ENCODE measurements around the gene FBXO47.
A peak's percentile ranks its signal among the peaks of the same experiment; 100 is the strongest.

FBXO47 gene

DNA sequence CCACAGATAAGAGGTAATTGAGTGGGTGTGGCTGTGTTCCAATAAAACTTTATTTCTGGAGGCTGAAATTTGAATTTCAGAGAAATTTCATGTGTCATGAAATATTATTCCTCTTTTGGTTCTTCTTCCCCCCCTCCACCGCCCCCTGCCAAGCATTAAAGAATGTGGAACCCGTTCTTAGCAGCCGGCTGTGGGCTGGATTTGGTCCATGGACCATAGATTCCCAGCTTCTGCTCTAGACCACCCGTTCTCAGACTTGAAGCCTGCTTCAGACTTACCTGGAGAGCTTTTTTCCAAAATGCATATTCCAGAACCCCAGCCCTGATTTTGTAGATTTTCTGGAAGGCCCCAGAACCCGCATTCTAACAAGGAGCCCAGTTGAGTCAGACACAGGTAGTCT lies 56.9 kb downstream of the FBXO47 start:
- no peak overlapping the region for H3K9ac ChIP-seq (ENCODE audit: low read depth, low read length)
- H3K36me3 ChIP-seq (ENCODE audit: insufficient read depth, low read length) = peaks cover 26% of the 10 kb centered on the region
- WGBS = 76% methylated on average over 5 of the region's 5 CpGs
- no peak overlapping the region for H3K4me3 ChIP-seq (ENCODE audit: low read length)
- H3K27ac ChIP-seq (ENCODE audit: low read depth, low read length) = no peak overlapping the region
- no peaks in the 10 kb centered on the region for H3K27me3 ChIP-seq (ENCODE audit: insufficient read depth, low read length)
- H3K4me1 ChIP-seq (ENCODE audit: insufficient read depth, low read length) = peaks cover 12% of the 10 kb centered on the region; the same call in 1 of the 2 replicates
- no peaks in the 10 kb centered on the region for H3K9me3 ChIP-seq (ENCODE audit: insufficient read depth, low read depth, low read length)

DNA sequence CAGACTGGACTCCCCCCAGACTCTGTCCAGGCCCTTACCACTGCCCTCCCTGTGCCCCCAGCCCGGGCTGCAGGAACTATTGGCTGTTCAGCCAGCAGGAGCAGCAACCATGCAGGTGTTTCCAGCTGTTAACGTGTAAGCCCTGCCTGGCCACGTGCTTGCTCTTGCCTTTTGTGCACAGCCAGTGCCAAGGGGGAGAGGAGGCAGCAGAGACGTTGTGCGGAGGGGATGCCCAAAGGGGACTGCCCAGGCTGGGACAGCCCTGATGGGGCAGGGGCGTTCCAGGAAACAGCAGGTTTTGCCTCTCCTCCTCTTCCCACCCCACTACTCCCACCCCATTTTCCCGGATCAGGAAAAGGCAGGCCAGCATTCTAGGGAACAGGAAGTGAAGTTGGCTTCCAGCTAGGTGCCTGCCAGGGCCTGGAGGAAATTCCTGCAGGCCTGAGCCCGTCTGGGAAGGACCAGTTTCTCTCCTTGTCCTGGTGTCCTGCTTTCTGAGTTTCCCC lies 58.5 kb downstream of the FBXO47 start:
- no peaks in the 10 kb centered on the region for H3K27me3 ChIP-seq (ENCODE audit: insufficient read depth, low read length)
- H3K36me3 ChIP-seq (ENCODE audit: insufficient read depth, low read length) = peaks cover 24% of the 10 kb centered on the region
- peaks cover 12% of the 10 kb centered on the region; the same call in 1 of the 2 replicates for H3K4me1 ChIP-seq (ENCODE audit: insufficient read depth, low read length)
- WGBS = 79% methylated on average over 8 of the region's 8 CpGs
- no peaks in the 10 kb centered on the region for H3K9me3 ChIP-seq (ENCODE audit: insufficient read depth, low read depth, low read length)
- no peak overlapping the region; the same call in 1 of the 2 replicates for H3K9ac ChIP-seq (ENCODE audit: low read depth, low read length)
- H3K4me3 ChIP-seq (ENCODE audit: low read length) = no peak overlapping the region
- H3K27ac ChIP-seq (ENCODE audit: low read depth, low read length) = no peak overlapping the region

DNA sequence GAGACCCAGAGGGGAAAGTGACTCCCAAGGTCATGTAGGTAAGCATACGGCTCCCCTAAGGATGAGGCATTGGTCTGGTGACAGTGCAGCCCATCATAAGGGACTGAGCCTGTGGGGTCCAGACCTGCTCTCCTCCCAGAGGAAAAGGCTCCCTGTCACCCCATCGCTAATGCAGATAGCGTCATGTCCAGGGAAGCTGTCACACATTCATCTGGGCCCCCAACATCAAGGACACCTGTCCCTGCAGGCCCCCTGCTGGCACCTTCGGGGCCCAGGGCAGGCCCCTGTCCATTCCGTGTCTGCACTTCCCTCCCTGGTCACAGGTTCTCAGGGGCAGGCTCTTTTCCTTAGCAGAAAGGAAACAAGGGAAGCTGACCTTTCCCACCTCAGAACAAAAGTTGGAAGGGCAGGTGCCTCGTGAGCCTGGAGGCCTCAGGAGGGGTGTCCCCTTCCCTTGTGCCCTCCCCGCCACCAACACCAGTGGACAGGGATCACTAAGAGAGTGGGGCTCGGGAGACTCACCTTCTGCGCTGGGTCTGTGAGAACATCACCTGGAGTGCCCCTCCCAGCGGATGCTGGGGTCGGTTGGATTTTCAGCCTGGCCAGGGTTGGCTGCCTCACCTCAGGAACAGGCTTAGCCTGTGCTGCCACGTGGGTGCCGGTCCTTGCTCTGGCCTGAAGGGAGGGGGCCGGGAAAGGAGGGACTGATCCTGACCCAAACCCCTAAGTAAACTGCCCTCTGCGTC lies 59.1 kb downstream of the FBXO47 start:
- Histone ChIP-seq H3K27ac (ENCODE audit: low read depth, low read length) (no peak overlapping the region), H3K4me1 (ENCODE audit: insufficient read depth, low read length) (peaks cover 12% of the 10 kb centered on the region; the same call in 1 of the 2 replicates), H3K27me3 (ENCODE audit: insufficient read depth, low read length) (no peaks in the 10 kb centered on the region), H3K4me3 (ENCODE audit: low read length) (no peak overlapping the region), H3K36me3 (ENCODE audit: insufficient read depth, low read length) (peaks cover 30% of the 10 kb centered on the region), H3K9me3 (ENCODE audit: insufficient read depth, low read depth, low read length) (no peaks in the 10 kb centered on the region), H3K9ac (ENCODE audit: low read depth, low read length) (no peak overlapping the region)
- 76% methylated on average over 15 of the region's 15 CpGs for WGBS

GRCh38 chr17:38906460-38907228 lies 60.6 kb downstream of the FBXO47 start:
- H3K4me3 ChIP-seq (ENCODE audit: low read length) = no peak overlapping the region
- no peaks in the 10 kb centered on the region for H3K9me3 ChIP-seq (ENCODE audit: insufficient read depth, low read depth, low read length)
- no peaks in the 10 kb centered on the region for H3K27me3 ChIP-seq (ENCODE audit: insufficient read depth, low read length)
- H3K36me3 ChIP-seq (ENCODE audit: insufficient read depth, low read length) = peaks cover 33% of the 10 kb centered on the region
- no peak overlapping the region for H3K9ac ChIP-seq (ENCODE audit: low read depth, low read length)
- peaks cover 12% of the 10 kb centered on the region; the same call in 1 of the 2 replicates for H3K4me1 ChIP-seq (ENCODE audit: insufficient read depth, low read length)
- WGBS = 82% methylated on average over 6 of the region's 7 CpGs
- no peak overlapping the region for H3K27ac ChIP-seq (ENCODE audit: low read depth, low read length)

DNA sequence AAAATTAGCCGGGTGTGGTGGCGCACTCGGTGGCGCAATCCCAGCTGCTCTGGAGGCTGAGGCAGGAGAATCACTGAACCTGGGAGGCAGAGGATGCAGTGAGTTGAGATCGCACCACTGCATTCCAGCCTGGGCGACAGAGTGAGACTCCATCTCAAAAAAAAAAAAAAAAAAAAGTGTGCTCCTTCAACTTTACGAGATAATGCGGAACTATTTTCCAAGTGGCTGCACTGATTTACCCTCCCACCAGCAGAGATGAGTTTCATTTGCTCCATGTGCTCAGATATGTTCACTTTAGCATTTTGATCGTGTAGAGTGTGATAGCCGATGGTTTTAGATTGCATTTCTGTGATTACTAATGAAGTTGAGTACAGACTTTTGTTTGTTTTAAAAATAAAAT lies 61.8 kb downstream of the FBXO47 start:
- no peak overlapping the region for H3K4me3 ChIP-seq (ENCODE audit: low read length)
- no peaks in the 10 kb centered on the region for H3K27me3 ChIP-seq (ENCODE audit: insufficient read depth, low read length)
- no peak overlapping the region for H3K9ac ChIP-seq (ENCODE audit: low read depth, low read length)
- no peak overlapping the region for H3K27ac ChIP-seq (ENCODE audit: low read depth, low read length)
- H3K4me1 ChIP-seq (ENCODE audit: insufficient read depth, low read length) = peaks cover 16% of the 10 kb centered on the region; the same call in 1 of the 2 replicates
- H3K9me3 ChIP-seq (ENCODE audit: insufficient read depth, low read depth, low read length) = no peaks in the 10 kb centered on the region
- H3K36me3 ChIP-seq (ENCODE audit: insufficient read depth, low read length) = peaks cover 28% of the 10 kb centered on the region
- WGBS = 95% methylated on average over 10 of the region's 10 CpGs

GRCh38 chr17:38904892-38905291 lies 62.3 kb downstream of the FBXO47 start:
- H3K9ac ChIP-seq (ENCODE audit: low read depth, low read length) = no peak overlapping the region
- peaks cover 16% of the 10 kb centered on the region; the same call in 1 of the 2 replicates for H3K4me1 ChIP-seq (ENCODE audit: insufficient read depth, low read length)
- peaks cover 26% of the 10 kb centered on the region for H3K36me3 ChIP-seq (ENCODE audit: insufficient read depth, low read length)
- no peak overlapping the region for H3K27ac ChIP-seq (ENCODE audit: low read depth, low read length)
- no peaks in the 10 kb centered on the region for H3K9me3 ChIP-seq (ENCODE audit: insufficient read depth, low read depth, low read length)
- WGBS = 97% methylated on average over 2 of the region's 3 CpGs
- no peak overlapping the region for H3K4me3 ChIP-seq (ENCODE audit: low read length)
- no peaks in the 10 kb centered on the region for H3K27me3 ChIP-seq (ENCODE audit: insufficient read depth, low read length)

GRCh38 chr17:38903404-38903803 lies 63.8 kb downstream of the FBXO47 start:
- H3K4me3 ChIP-seq (ENCODE audit: low read length) = no peak overlapping the region
- no peaks in the 10 kb centered on the region for H3K9me3 ChIP-seq (ENCODE audit: insufficient read depth, low read depth, low read length)
- H3K27ac ChIP-seq (ENCODE audit: low read depth, low read length) = no peak overlapping the region
- H3K27me3 ChIP-seq (ENCODE audit: insufficient read depth, low read length) = no peaks in the 10 kb centered on the region
- H3K4me1 ChIP-seq (ENCODE audit: insufficient read depth, low read length) = peaks cover 14% of the 10 kb centered on the region; the same call in 1 of the 2 replicates
- H3K36me3 ChIP-seq (ENCODE audit: insufficient read depth, low read length) = peaks cover 32% of the 10 kb centered on the region
- no peak overlapping the region for H3K9ac ChIP-seq (ENCODE audit: low read depth, low read length)
- WGBS = 96% methylated on average over 6 of the region's 6 CpGs

DNA sequence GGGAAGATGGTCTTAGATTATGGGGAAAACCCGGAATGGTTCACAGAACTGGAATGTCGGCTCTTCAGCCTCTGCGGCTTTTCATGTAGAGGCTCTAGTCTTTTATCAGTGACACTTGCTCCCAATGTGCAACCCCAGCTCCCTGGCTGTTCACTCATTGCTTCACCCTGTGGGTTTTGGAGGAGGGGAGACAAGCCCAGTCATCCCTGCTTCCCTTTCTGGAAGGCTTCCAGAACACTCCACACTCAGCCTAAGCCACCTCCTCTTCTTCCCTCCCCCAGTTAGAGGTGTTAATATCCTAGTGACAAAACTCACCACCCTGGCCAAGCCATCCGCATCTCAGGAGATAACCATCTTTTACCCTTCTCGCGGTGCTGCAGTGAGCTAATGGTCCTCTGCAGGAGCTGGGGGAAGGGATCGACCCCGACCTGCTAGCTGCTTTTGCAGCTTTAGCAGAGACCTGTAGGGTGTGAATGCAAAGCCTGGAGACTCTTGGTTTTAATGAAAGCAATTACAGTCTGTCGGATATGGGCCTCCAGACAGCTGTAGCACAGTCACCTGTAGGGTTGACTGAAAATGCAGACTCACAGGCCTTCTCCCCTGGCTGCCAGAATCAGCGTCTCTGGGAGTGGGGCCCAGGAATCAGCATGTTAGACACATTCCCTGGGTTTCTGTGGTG lies 66.1 kb downstream of the FBXO47 start:
- 0 out of 2 replicates have a peak overlapping the region, but pooled peaks have one; percentile 58 for H3K27ac ChIP-seq (ENCODE audit: low read depth, low read length)
- H3K9ac ChIP-seq (ENCODE audit: low read depth, low read length) = peak overlapping the region; percentile 33; the same call in 1 of the 2 replicates
- no peaks in the 10 kb centered on the region for H3K27me3 ChIP-seq (ENCODE audit: insufficient read depth, low read length)
- H3K36me3 ChIP-seq (ENCODE audit: insufficient read depth, low read length) = peaks cover 45% of the 10 kb centered on the region
- H3K4me3 ChIP-seq (ENCODE audit: low read length) = no peak overlapping the region
- WGBS = 58% methylated on average over 10 of the region's 10 CpGs
- peaks cover 4% of the 10 kb centered on the region; the same call in 1 of the 2 replicates for H3K4me1 ChIP-seq (ENCODE audit: insufficient read depth, low read length)
- H3K9me3 ChIP-seq (ENCODE audit: insufficient read depth, low read depth, low read length) = no peaks in the 10 kb centered on the region

GRCh38 chr17:38899421-38899820 lies 67.8 kb downstream of the FBXO47 start:
- Histone ChIP-seq H3K9ac (ENCODE audit: low read depth, low read length) (no peak overlapping the region), H3K27ac (ENCODE audit: low read depth, low read length) (no peak overlapping the region), H3K9me3 (ENCODE audit: insufficient read depth, low read depth, low read length) (no peaks in the 10 kb centered on the region), H3K4me3 (ENCODE audit: low read length) (no peak overlapping the region), H3K27me3 (ENCODE audit: insufficient read depth, low read length) (no peaks in the 10 kb centered on the region), H3K36me3 (ENCODE audit: insufficient read depth, low read length) (peaks cover 39% of the 10 kb centered on the region), H3K4me1 (ENCODE audit: insufficient read depth, low read length) (peaks cover 4% of the 10 kb centered on the region; the same call in 1 of the 2 replicates)
- WGBS = 94% methylated on average over 5 of the region's 5 CpGs

DNA sequence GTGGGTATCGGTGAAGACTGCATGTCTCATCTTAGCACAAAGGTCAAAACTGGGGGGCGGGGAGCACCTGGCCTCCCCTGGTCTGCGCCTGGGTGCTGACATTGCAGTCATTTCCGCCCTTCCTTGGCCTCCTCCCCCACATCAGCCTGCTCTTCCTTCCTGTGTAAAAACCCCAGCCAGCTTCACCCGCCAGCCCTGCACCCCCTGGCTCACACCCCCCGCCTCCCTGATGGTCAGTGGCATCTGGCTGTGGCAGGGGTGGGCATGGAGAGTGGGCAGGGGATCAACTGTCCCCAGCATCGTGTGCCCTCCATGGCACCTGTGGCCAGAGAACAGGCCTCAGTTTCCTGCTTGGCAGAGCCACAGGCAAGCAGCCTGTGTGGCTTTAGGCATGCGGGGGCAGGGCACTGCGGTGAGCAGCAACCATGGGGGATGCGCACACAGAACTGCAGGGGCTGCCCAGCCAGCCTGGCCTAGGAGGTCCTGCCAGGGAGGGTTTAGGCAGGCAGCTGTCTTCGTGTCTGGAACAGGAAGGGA lies 68.3 kb downstream of the FBXO47 start:
- peaks cover 4% of the 10 kb centered on the region; the same call in 1 of the 2 replicates for H3K4me1 ChIP-seq (ENCODE audit: insufficient read depth, low read length)
- H3K36me3 ChIP-seq (ENCODE audit: insufficient read depth, low read length) = peaks cover 36% of the 10 kb centered on the region
- no peak overlapping the region for H3K27ac ChIP-seq (ENCODE audit: low read depth, low read length)
- no peaks in the 10 kb centered on the region for H3K27me3 ChIP-seq (ENCODE audit: insufficient read depth, low read length)
- H3K4me3 ChIP-seq (ENCODE audit: low read length) = no peak overlapping the region
- 92% methylated on average over 11 of the region's 11 CpGs for WGBS
- no peak overlapping the region for H3K9ac ChIP-seq (ENCODE audit: low read depth, low read length)
- no peaks in the 10 kb centered on the region for H3K9me3 ChIP-seq (ENCODE audit: insufficient read depth, low read depth, low read length)

Measured in HUES64 (cell line).